AG04449 (cell line): Measurements from ENCODE around the gene KLHL29.

Experiments
- CTCF ChIA-PET: fragments of 350-600 bp; formaldehyde crosslinking; extraction: SDS; loops from one replicate; lab custom pipeline; 2021; ENCODE audit warnings: antibody characterized with exemption; lab: Yijun Ruan, JAX
- POLR2A ChIA-PET: fragments of 400-600, 350-600 bp; formaldehyde crosslinking; extraction: SDS; loops from one replicate; lab custom pipeline; 2020; ENCODE audit warnings: antibody characterized with exemption, inconsistent platforms; lab: Yijun Ruan, JAX
- DNase-seq: peaks from one replicate; pipeline ENCODE4 v3.0.0-alpha.2; 2010; ENCODE audit warnings: low read depth, low spot score
- H3K4me3 ChIP-seq: 2 replicates; pipeline ENCODE4 v1.5.1; 2011; ENCODE audit warnings: low read depth, mild to moderate bottlenecking, control low read depth, low read length
- TF ChIP-seq, protein P1 (sequence below): IDR thresholded peaks from one replicate; pipeline ENCODE4 v1.5.1; 2011; ENCODE audit warnings: mild to moderate bottlenecking, moderate library complexity, low read length, control low read depth, inconsistent platforms; ENCODE audit not compliant: insufficient read depth; ENCODE audit errors: missing control alignments

KLHL29 gene

DNA sequence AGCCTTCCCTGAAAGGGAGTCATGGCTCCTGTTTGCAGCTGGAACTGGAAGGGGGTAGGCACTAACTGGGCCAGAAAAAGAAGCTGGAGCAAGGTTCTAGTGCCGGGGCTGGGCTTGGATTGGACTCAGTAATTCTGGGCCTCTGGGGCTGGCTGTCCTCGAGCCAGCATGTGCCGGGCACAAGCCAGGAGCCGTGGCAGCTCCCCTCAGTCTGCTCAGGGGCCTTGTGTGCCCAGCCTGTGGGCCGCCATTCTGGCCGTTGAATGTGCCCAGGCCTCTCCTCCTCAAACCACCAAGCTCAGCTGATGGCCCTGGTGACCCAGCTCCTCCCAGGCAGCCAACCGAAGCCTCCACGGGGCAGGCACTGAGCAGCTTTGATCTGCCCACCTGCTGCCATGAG is 119.6 kb downstream of the KLHL29 start:
- TF ChIP-seq, protein P1, sequence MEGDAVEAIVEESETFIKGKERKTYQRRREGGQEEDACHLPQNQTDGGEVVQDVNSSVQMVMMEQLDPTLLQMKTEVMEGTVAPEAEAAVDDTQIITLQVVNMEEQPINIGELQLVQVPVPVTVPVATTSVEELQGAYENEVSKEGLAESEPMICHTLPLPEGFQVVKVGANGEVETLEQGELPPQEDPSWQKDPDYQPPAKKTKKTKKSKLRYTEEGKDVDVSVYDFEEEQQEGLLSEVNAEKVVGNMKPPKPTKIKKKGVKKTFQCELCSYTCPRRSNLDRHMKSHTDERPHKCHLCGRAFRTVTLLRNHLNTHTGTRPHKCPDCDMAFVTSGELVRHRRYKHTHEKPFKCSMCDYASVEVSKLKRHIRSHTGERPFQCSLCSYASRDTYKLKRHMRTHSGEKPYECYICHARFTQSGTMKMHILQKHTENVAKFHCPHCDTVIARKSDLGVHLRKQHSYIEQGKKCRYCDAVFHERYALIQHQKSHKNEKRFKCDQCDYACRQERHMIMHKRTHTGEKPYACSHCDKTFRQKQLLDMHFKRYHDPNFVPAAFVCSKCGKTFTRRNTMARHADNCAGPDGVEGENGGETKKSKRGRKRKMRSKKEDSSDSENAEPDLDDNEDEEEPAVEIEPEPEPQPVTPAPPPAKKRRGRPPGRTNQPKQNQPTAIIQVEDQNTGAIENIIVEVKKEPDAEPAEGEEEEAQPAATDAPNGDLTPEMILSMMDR = no peak
- H3K4me3 ChIP-seq = no peak overlapping the region
- ChIA-PET POLR2A (no interaction called here), CTCF (interaction anchor here (0.8 to 1.5 kb wide), 2 partner anchors 17 to 100 kb away, joined by 3 read pairs; no protein-coding TSS in a partner anchor)
- DNase-seq = no peak

DNA sequence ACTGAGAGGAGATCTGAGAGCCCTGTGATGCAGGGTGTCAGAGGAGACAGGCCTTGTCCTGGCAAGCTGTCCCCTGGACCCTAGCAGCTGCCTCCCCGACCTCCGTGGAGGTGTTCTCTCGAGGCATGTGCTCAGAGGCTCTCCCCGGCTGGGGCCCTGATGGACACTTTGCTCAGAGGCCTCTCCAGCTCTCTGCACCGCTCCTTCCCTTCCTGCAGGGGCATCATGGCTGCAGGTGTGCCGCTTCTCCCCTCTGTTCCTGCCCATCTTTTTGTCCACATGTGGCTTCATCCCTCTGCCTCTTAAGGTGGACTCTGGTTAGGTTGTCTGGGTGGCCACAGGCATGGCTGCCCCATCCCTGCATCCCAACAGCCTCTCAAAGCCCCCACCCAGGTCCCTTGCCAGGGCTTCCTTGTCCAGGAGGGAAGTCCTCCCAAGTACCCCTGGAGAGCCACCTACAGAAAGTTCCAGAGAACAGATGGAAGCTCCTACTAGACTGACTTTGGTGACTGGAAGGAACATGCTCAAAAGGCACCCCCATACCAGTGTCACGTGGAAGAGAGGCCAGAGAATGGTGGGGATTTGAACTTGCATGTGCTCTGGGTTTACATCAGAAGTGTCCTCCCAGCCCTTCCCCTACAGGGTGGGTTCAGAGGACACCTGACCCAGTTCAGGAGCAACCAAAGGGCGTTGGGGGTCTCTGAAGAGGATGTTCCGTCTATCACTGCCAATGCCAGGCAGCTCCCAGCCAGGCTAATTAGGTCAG is 120.4 kb downstream of the KLHL29 start:
- no peak overlapping the region for H3K4me3 ChIP-seq
- DNase-seq = no peak
- TF ChIP-seq, protein P1 = no peak
- POLR2A ChIA-PET = no interaction called here
- CTCF ChIA-PET = interaction anchor here (0.8 to 1.5 kb wide), 2 partner anchors 16 to 101 kb away, joined by 3 read pairs; no protein-coding TSS in a partner anchor

DNA sequence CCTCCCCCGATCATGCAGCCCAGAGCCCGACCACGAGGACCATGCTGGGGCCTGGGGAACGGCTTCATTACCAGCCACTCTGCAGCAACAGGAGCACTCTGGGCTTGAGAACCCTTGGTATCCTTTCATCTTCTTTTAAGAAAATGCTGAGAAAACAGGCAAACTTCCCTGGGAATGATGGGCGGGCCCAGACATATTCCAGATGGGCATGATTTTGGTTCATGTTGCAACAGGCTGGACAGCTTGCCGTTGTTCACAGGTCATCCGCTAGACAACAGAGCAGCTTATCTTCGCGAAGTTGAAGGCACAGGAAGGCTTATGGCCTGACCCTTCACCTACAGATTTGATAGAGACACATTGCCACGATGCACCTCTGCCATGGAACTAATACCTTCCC is 121.0 kb downstream of the KLHL29 start:
- TF ChIP-seq, protein P1 = no peak
- CTCF ChIA-PET = no interaction called here
- no peak for DNase-seq
- POLR2A ChIA-PET = no interaction called here
- H3K4me3 ChIP-seq = no peak overlapping the region

DNA sequence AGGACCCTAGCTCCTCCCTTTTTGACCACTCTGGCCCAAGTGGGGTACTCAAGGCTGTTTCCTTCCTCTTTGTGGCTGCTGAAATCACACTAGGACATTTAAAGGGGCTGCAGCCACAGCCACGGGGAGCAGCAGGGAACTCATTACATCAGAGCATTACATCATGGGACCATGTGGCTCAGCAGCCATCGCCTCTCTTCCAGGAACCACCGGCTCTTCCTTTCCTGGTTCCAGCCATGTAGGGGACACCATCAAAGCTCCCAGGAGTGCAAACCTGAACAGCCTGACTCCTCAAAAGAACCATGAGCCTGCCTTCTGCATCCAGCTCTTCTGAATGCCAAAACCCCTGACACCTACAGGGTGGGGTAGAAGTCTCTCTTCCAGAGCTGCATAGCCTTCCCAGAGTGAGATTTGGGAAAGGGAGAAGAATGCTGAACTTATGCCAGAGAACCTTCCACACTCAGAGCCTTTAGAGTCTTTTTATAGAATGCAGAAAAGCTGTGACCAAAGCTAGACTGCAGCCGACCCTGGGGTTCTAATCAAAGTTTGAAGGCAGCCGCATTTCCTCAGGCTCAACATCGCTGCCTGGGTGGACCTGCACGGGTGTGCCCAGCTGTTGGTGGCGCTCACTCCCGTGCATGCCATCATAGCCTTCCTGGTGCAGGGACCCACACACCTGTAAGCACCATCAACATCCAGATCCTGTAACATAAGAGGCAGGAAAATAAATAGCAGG is 121.7 kb downstream of the KLHL29 start:
- no peak for DNase-seq
- ChIA-PET POLR2A (no interaction called here), CTCF (no interaction called here)
- TF ChIP-seq, protein P1 = no peak
- H3K4me3 ChIP-seq = no peak overlapping the region

DNA sequence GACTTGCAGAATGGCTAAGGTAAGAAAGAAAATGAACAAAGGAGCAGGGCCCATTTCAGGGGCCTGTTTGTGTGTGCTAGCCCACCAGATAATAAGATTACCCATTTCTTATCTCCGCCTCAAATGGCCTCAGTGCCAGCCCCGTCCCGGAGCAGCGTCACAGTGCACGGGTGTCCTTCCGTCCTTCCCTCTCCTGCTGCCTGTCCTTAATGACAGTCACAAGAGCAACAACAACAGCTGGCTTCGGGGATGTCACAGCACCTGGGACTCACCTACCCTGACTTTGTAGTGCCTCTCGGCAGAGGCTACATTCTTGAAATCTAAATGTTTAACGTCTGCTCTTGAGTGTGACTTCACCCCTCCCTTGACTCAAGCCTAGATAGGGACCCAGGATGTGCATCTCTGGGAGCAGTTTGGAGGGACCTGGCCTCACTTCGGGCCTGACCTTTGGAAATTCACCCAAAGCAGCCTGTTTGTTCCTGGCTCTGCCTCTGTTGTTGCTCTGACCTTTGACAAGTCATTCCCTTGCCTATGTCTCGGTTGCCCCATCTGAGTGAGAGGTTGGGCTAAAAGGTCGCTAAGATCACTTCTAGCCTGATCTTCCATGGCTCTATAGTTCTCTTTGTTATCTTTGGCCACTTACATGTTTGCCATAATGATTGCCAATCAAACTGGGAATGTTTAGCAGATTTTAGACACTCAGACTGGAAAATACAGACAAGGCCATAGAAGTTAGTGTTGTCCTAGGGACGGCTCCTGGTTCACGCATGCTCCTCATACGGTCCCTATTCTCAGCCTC is 122.5 kb downstream of the KLHL29 start:
- TF ChIP-seq, protein P1 = no peak
- CTCF ChIA-PET = no interaction called here
- DNase-seq = no peak
- POLR2A ChIA-PET = no interaction called here
- H3K4me3 ChIP-seq = no peak overlapping the region

DNA sequence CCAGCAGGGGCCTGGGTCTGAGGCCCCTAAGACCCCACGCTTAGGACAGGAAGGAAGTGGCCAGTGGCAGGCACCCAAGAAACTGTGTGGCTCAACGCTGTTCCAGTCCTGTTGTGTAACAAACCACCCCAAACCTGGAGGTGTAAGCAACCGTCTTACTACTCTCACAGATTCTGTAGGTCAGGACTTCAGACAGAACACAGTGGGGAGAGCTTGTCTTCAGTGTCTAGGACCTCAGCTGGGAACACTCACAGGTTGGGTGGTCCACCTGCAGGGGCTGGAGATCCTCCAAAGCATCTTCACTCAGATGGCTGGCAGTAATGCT is 123.0 kb downstream of the KLHL29 start:
- POLR2A ChIA-PET = no interaction called here
- no peak for DNase-seq
- TF ChIP-seq, protein P1 = no peak
- H3K4me3 ChIP-seq = no peak overlapping the region
- CTCF ChIA-PET = no interaction called here
